ENCODE data around the gene SHLD1. TPM values are rescaled to one million over a fixed set of nuclear protein-coding genes. Genes with fewer than 3 reads are reported as not detected.

SHLD1 gene
- total RNA-seq, 1 donor from 2014 or later, result 7.1 TPM

GRCh38 chr20:5835321-5835821 lies 85.2 kb downstream of the SHLD1 start:
- TF ChIP-seq CTCF (IDR thresholded peaks at IDR 0.05; ENCODE audit: unreplicated experiment), result no peak
- Mint-ChIP-seq H3K4me1 (ENCODE audit: unreplicated experiment) (peaks cover 3% of the 10 kb centered on the region), H3K36me3 (ENCODE audit: low read depth, unreplicated experiment) (peaks cover 3% of the 10 kb centered on the region), H3K27ac (ENCODE audit: unreplicated experiment) (peak overlapping the region; percentile 46), H3K4me3 (ENCODE audit: unreplicated experiment) (no peak overlapping the region), H3K27me3 (ENCODE audit: unreplicated experiment) (peaks cover 1% of the 10 kb centered on the region), H3K9me3 (ENCODE audit: unreplicated experiment) (no peaks in the 10 kb centered on the region)
- no peak for DNase-seq (ENCODE audit: low spot score)

GRCh38 chr20:5835871-5836270 lies 85.7 kb downstream of the SHLD1 start:
- no peak for TF ChIP-seq CTCF (IDR thresholded peaks at IDR 0.05; ENCODE audit: unreplicated experiment)
- H3K27me3 Mint-ChIP-seq (ENCODE audit: unreplicated experiment), result peaks cover 1% of the 10 kb centered on the region
- no peaks in the 10 kb centered on the region for H3K9me3 Mint-ChIP-seq (ENCODE audit: unreplicated experiment)
- H3K27ac Mint-ChIP-seq (ENCODE audit: unreplicated experiment), result peak overlapping the region; percentile 46
- H3K4me1 Mint-ChIP-seq (ENCODE audit: unreplicated experiment), result peaks cover 3% of the 10 kb centered on the region
- H3K4me3 Mint-ChIP-seq (ENCODE audit: unreplicated experiment), result no peak overlapping the region
- peaks cover 3% of the 10 kb centered on the region for H3K36me3 Mint-ChIP-seq (ENCODE audit: low read depth, unreplicated experiment)
- DNase-seq (ENCODE audit: low spot score), result no peak

GRCh38 chr20:5836569-5836968 lies 86.4 kb downstream of the SHLD1 start:
- Mint-ChIP-seq H3K9me3 (ENCODE audit: unreplicated experiment) (no peaks in the 10 kb centered on the region), H3K27me3 (ENCODE audit: unreplicated experiment) (peaks cover 1% of the 10 kb centered on the region), H3K36me3 (ENCODE audit: low read depth, unreplicated experiment) (peaks cover 3% of the 10 kb centered on the region), H3K4me3 (ENCODE audit: unreplicated experiment) (no peak overlapping the region), H3K4me1 (ENCODE audit: unreplicated experiment) (peaks cover 3% of the 10 kb centered on the region), H3K27ac (ENCODE audit: unreplicated experiment) (peak overlapping the region; percentile 11)
- DNase-seq (ENCODE audit: low spot score), result no peak
- TF ChIP-seq CTCF (IDR thresholded peaks at IDR 0.05; ENCODE audit: unreplicated experiment), result no peak

- TF ChIP-seq CTCF (IDR thresholded peaks at IDR 0.05; ENCODE audit: unreplicated experiment), result no peak
- Mint-ChIP-seq H3K27me3 (ENCODE audit: unreplicated experiment) (peaks cover 1% of the 10 kb centered on the region), H3K36me3 (ENCODE audit: low read depth, unreplicated experiment) (no peaks in the 10 kb centered on the region), H3K27ac (ENCODE audit: unreplicated experiment) (no peak overlapping the region), H3K9me3 (ENCODE audit: unreplicated experiment) (no peaks in the 10 kb centered on the region), H3K4me3 (ENCODE audit: unreplicated experiment) (no peak overlapping the region), H3K4me1 (ENCODE audit: unreplicated experiment) (peaks cover 3% of the 10 kb centered on the region)
- no peak for DNase-seq (ENCODE audit: low spot score)
Measured at GRCh38 chr20:5840411-5841002, 90.3 kb downstream of the SHLD1 start.

- H3K27me3 Mint-ChIP-seq (ENCODE audit: unreplicated experiment), result no peaks in the 10 kb centered on the region
- H3K36me3 Mint-ChIP-seq (ENCODE audit: low read depth, unreplicated experiment), result no peaks in the 10 kb centered on the region
- TF ChIP-seq CTCF (IDR thresholded peaks at IDR 0.05; ENCODE audit: unreplicated experiment), result no peak
- DNase-seq (ENCODE audit: low spot score), result no peak
- H3K27ac Mint-ChIP-seq (ENCODE audit: unreplicated experiment), result no peak overlapping the region
- no peaks in the 10 kb centered on the region for H3K9me3 Mint-ChIP-seq (ENCODE audit: unreplicated experiment)
- H3K4me1 Mint-ChIP-seq (ENCODE audit: unreplicated experiment), result peaks cover 8% of the 10 kb centered on the region
- no peak overlapping the region for H3K4me3 Mint-ChIP-seq (ENCODE audit: unreplicated experiment)
Measured at GRCh38 chr20:5841522-5841921, 91.3 kb downstream of the SHLD1 start.
